NCI-H748 (cell line): ENCODE measurements around the gene BPIFB6.

Source experiments
- DNase-seq: peaks from one replicate; lab custom pipeline; 2025; ENCODE audit not compliant: unreplicated experiment; lab: John Stamatoyannopoulos, UW

Gene BPIFB6

DNA sequence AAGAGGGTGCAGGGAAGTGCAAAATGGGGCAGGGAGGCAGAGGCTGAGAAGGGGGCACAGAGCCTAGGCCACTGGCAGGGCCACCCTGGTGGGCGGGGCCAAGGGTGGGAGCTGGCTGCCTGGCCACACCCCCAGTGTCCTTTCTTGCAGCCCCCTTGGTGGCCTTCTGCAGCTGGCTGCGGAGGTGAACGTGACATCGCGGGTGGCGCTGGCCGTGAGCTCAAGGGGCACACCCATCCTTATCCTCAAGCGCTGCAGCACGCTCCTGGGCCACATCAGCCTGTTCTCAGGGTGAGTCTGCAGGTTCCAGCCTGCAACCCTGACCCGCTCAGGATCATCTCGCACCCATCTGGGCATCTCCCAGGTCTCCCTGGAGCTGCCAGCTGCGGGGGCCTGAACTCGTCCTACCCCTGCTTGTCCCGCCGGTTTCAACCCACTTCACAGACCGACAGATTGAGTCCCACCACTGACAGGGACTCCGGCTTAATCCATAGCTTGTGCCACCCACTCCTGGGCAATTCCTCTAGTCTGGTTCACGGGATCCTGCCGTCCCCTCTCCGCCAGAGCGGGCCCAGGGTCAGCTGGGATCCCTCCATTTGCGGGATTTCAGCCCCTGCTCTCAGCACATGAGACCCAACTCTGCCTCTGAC lies 28.4 kb downstream of the BPIFB6 start:
- DNase-seq, result peak; percentile 15

DNA sequence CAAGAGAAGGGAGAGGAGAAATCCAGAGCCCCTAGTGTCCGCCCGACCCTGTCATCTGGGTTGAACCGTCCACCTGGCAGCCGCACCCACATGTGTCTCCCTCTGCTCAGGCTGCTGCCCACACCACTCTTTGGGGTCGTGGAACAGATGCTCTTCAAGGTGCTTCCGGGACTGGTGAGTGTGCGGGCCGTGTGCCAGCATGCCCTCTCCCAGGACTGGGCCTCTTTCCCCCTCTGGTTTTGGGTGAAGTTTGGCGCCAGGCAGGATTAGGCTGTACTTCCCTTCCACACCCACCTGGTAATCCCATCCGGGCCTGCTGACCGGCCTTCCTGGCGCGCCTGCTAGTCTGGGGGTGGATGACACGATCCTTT lies 30.2 kb downstream of the BPIFB6 start:
- no peak for DNase-seq

DNA sequence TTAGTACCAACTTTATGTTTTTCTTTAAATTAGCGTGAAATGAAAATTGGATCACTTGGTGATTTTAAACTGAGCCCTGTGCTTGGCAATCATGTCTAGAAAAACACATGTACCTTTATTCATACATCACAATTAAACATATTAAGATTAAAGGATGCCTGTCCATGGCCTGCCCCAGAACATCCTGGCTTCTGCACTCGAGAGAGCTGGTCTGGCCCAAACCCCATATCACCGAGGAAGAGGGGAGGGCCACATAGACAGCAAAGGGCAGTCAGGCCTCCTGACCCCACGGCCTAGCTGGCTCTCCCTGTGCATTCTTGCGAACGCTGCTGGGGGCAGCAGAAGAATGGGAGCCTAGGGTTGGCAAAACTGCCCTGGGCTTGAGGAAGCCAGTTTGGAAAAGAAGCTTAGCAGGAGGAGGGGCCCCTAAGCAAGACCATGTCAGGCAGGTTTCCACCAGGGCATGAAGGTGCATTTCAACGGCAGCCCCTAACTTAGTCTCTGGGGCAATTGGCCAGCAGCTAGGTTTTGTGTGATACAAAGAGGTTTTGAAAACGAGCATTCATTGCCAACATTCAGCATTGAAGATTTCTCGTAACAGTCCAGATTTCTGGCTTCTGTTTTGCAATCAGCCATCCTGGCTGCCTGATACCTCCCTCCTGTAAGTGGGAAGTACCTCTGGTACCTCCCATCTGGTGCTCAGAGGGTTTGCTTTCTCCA lies 30.8 kb downstream of the BPIFB6 start:
- DNase-seq, result no peak

DNA sequence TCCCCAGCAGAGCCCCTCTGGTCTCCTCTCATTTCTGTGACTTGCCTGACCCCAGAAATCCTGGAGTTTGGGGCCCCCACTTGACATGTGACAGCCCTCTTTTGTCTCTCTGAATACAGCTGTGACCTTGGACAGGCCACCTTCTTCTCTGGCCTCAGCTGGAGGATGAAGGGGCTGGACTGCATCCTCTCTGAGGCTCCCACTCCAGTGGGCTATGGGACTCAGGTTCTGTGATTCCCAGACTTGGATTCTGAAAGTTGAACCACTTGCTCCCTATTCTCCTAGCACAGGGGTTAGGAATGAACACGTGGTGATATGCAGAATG lies 31.3 kb downstream of the BPIFB6 start:
- DNase-seq, result no peak

DNA sequence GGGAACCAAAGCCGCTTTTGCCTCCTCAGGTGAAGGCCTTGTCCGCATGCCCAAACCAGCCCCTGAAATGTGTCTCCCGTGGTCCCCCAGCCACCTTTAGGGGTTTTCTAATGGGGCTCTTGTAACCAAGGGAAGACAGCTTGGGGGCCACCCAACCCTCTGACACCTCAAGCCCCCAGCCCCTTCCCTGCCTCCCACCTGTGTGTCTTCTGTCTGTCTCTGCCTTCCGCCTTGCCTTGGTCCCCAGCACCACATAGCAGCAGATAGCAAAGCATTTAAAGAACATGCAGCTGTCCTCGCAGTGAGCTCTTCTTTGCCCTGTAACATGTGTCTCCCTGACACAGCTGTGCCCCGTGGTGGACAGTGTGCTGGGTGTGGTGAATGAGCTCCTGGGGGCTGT lies 31.8 kb downstream of the BPIFB6 start:
- no peak for DNase-seq

DNA sequence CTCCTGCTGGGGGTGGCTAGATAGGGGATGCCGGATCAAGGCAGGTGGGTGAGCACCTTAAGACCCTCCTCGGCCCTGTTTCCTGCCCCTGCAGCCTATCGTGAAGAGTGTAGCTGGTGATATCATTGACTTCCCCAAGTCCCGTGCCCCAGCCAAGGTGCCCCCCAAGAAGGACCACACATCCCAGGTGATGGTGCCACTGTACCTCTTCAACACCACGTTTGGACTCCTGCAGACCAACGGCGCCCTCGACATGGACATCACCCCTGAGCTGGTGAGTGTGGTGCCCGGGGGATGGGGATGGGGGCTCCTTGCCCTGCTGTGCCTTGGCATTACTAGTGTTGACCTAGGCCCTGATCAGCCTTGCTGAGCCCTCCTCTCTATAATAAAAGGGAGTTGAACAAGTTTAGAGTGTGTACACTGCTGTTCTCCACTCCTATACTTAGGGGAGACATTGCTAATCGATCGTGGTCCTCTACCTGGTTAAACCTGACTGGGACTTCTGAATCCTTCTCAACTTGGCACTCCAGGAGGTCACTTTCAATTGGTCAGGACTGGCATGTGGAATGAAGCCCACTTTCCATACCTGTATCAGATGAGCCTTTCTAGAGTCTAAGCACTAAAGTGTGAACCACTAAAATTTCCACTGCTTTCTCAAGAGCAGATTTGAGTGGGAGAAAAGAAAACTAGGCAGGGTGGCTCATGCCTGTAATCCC lies 33.3 kb downstream of the BPIFB6 start:
- DNase-seq, result no peak

DNA sequence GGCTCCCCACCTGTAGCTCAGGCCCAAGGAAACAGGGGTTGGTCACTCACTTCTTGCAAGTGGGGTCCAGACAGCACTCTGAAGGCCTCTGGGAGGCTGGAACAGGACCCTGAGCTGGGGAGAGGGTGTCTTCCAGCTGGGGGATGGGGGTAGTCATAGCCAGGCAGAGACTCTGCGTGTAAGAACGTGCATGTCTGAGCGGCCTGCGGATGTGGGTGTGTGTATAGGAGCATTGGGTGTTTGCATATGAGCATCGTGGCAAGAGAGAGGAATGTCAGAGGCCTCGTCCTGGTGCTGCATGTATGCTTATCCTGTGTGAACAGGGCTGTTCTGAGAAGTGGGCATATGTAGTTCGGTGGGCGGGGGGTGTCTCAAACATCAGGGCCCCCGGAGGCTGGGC lies 34.3 kb downstream of the BPIFB6 start:
- DNase-seq, result no peak

DNA sequence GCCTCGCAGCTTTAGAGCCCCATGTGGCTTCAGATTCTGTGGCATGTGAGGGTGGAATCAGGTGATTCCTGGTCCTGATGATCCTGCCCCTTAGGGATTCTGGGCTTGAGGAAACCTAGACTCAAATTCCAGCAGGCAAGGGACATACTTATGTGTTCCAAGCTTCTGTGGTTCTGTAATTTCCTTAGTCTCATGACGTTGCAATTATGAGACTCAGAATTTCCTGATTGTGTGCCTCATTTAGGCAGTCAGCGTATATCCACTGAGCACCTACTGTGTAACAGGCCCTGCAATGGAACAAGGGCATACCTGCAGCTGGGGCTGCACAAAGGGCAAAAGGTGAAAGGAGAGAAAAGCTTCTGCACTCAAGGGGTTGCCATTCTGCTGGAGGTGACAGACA lies 36.4 kb downstream of the BPIFB6 start:
- DNase-seq, result no peak

DNA sequence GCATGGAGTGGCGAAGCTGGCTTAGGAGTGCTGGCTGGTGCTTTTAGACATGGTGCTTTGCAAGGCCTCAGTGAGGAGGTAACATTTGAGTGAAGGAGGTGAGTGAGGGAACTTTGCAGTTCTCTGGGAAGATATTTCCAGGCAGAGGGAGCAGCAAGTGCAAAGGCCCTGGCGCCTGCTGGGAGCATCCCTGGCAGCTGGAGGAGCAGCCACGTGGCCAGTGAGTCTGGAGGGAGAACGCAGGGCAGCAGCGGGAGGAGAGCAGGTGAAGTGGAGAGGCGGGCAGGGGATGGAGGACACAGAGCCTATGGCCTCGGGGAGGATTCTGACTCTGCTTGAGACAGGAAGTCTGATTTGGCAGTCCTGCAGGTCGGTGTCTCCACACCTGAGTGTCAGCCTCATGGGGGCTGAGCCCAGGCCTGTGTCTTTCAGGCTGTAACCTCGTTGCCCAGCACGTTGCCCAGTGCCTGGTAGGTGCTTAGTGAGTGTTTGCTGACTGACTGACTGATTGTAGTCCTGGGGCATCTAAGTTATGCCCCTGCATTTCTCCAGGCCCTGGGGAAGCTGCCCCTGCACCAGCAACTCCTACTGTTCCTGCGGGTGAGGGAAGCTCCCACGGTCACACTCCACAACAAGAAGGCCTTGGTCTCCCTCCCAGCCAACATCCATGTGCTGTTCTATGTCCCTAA lies 36.9 kb downstream of the BPIFB6 start:
- no peak for DNase-seq

DNA sequence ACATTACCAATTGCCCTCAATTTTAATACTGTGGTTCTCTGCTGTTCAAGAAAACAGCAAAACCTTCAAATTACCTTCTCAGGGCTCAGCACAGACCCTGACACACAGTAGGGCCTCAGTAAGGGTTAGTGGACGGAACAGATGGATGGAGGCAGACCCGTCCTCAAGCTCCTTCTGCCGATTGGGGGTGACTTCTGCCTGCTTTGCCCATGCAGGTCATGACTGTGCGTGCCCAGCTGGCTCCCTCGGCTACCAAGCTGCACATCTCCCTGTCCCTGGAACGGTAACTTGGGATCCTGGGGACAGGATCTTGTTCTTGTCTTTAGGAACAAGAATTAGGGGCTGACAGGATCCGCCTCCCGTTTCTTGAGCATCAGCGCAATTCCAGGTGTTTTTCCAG lies 38.2 kb downstream of the BPIFB6 start:
- no peak for DNase-seq

DNA sequence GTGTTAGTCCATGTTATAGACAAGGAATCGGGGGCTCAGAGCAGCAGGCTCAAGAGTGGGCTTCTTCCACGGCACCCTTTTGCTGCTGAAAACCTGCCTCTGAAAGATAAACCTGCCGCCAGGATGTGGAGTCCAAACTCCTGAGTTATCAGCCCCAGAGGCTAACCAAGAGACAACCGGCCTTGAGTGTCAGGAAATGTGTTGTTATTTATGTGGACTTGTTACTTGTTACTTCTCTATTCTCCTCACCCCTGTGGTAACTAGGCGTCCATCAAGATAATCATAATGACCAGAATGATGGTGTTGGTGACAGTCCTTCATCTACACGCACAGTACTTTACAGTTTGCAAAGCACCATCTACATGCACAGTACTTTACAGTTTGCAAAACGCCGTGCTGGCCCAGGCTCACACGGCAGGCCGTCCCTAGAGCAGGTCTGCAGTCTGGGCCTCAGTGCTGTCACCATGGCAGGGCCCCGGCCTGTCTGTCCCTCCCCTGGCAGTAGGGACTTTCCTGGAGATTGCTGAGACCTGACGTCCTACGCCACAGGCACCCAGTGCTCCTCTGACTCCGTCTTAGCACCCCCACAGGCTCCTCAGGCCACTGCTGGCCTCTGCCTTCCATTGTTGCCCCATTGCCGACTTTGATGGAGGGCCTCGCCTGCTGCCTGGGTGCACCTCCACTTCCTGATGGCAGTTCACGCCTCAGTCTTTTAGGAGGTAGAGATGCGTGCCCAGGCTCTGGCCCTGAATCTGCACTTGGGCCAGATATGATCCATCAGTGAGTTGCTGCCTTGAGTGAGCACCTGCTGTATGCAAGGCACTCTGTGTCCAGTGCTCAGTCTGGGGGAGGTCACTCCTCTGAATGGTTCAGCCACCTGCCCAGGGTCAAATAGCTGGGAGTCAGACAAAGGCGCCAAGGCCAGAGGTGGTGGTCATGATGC lies 38.9 kb downstream of the BPIFB6 start:
- no peak for DNase-seq

DNA sequence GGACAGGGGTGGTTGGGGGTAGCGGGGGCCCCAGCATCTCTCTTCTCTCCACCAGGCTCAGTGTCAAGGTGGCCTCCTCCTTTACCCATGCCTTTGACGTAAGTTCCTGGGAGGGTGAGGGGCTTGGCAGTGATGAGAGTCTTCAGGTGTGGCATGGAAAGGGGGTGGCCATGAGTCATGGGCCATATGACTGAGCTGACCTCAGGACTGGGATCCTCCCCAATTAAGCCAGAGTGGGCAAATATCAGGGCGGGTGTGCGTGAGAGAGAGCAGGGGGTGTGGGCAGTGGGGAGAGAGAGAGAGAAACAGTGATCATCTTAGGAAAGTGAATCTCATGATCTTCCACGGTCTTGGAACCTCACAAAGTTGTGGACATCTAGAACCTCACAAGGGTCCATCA lies 39.8 kb downstream of the BPIFB6 start:
- DNase-seq, result no peak

DNA sequence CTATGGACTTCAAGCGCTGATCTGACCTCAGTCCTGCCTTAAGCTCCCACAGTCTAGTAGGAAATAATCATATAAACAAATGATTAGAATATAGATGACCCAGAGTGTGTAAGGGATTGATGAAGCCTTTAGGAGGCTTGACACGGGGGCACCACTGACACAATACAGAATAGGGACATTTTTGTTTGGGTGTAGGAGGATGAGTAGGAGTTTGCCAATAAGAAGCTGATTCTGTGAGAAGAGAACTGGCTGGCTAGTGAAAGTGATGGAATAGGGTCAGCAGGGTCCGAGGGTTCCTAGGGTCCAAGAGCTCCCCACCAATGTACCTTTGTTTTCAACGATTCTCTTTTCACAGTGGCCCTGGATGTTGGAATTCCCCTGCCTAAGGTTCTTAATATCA lies 40.9 kb downstream of the BPIFB6 start:
- no peak for DNase-seq

DNA sequence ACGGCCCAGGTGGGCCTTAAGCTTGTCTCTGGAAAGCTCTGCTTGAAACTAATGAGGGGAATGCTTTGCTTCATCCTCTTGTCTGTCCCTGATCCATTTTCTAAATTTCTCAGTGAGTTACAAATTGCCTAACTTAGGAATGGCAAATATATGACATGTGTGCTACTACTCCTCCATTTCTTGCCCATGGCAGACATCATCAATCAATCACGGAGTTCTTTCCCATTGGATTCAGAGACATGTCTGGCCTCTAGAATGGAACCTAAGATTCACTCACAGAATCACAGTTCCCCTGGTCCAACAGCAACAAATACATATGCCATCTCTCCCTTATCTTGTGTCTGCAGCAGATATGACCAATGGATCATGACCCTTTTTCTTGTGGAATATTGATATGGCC lies 41.4 kb downstream of the BPIFB6 start:
- DNase-seq, result no peak

DNA sequence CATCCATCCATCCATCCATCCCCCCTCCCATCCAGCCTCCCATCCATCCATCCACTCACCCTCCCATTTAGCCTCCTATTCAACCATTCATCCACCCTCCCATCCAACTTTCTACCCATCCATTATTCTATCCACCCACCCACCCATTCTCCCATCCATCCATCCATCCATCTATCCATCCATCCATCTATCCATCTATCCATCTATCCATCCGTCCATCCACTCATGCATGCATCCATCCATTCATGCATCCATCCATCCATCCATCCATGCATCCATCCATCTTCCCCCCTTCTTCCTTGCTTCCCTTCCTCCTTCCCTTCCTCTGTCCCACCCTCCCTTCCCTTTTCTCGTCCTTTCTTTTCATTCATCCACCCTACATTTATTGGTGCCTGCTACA lies 43.2 kb downstream of the BPIFB6 start:
- no peak for DNase-seq

DNA sequence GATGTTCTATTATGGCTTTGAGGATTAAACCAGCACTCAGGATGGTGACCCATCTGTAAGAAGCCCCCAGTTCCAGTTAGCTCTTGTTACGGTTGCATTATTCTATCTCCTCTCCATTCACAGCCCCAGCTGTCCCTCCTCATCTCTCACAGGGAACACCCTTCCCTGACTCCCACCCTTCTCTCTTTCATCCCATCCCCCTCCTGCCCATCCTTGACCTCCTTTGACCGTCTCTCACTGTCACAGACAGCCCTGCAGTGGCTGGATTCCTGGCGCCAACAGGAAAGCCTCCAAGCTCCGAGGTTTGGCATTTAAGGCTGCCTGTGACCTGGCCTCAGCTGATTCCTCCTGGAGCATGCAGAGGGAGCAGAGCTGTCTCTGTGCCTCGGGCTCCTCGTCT lies 43.8 kb downstream of the BPIFB6 start:
- DNase-seq, result no peak

DNA sequence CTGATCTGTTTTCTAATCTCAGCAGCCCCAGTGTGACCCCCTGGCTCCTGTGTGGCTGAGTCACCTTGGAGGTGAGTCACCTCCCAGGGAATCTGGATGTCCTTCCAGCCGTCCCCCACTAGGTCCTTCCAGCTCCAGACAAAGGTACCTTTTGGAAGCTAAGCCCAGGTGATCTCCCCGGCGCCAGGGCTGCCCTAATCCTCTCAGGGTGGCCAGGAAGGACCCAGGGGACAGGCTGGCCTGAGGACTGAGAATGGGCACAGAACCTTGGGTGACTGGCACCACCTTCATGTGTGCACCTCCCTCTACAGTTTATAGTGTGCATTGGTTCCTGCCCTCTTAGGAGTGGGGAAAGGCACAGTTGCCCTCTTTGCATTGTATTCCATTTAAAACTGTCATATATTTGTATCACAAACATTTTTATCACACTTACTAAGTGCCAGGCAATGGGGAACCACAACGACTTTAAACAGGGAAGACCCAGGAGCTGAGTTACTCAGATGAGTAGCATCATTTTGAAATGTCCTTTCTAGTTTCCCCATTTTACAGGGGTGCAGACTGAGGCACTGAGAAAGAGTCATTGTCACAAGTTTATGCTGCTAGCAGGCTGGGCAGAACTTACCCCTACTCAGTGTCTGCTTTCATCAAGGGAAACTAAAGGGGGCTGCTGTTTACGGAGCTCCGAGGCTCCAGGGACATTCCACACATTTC lies 45.4 kb downstream of the BPIFB6 start:
- DNase-seq, result no peak

DNA sequence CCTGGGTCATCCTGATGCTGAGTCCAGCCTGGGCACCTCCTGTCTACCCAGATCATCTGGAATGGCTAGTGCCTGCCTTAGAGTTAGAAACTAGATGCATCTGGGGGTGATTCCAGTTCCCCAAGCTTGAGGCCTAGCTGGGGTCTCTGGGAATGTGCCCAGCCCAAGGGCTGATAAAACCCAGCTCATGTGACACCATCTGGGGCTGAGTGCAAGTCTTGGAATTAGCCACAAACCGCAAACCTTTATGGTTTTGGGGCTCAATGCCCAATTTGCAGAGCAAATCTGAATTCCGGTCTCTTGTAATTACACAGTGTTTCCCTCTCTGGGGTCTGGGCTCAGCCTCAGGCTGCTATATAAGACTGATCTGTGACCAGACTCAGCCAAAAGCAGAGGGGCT lies 47.8 kb downstream of the BPIFB6 start, which contains the start of gene BPIFB4:
BPIFB4 (plus strand) TSS at position 385 of the 400 bp plus-strand sequence. CDS start 1,884 bp downstream, outside the sequence.
- no peak for DNase-seq

DNA sequence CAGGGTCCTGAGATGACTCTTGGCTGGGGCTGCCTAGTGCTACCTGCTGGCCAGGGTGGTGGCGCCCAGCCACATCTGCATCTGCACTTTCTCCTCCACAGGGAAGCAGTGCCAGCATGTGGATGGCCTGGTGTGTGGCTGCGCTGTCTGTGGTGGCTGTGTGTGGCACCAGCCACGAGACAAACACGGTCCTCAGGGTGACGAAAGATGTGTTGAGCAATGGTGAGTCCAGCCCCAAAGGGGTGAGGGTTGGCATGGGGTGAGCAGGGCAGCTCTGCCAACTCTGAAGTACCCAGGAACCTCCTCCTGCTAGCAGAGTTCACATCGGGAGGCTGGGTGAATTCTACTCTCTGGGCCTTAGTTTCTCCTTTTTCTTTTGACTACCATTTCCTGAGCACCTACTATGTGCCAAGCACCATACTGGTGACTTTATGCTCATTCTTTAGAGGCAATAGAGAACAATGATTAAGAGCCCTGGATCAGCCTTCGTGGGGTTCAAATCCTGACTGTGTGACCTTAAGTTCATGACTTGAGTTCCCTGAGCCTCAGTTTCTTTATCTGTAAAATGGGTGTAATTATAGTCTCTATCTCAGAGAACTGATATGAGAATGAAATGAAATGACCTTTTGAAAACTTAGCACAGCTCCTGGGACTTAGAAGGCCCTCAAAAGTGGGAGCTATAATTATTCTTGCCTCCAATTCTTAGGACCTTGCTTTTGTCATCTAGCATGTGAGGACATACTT lies 50.1 kb downstream of the BPIFB6 start:
- no peak for DNase-seq
